Endothelial cell (in vitro differentiated cells): ENCODE measurements around the gene SLC35E2B. TPM values are rescaled to one million over a fixed set of nuclear protein-coding genes. Genes with fewer than 3 reads are reported as not detected.

Source experiments
- DNase-seq: peaks from one replicate; pipeline ENCODE4 v3.0.0; 2021; ENCODE audit warnings: low spot score
- H3K27ac Mint-ChIP-seq: one replicate; pipeline ENCODE4 v1.8.0; 2021; ENCODE audit warnings: mixed read lengths, inconsistent platforms; ENCODE audit not compliant: unreplicated experiment
- H3K27me3 Mint-ChIP-seq: one replicate; pipeline ENCODE4 v1.8.0; 2021; ENCODE audit warnings: mild to moderate bottlenecking, moderate library complexity, mixed read lengths, inconsistent platforms; ENCODE audit not compliant: unreplicated experiment
- H3K36me3 Mint-ChIP-seq: one replicate; pipeline ENCODE4 v1.8.0; 2021; ENCODE audit warnings: mild to moderate bottlenecking, low read depth, mixed read lengths, inconsistent platforms; ENCODE audit not compliant: unreplicated experiment
- H3K4me1 Mint-ChIP-seq: one replicate; pipeline ENCODE4 v1.8.0; 2021; ENCODE audit warnings: mild to moderate bottlenecking, mixed read lengths, inconsistent platforms; ENCODE audit not compliant: unreplicated experiment
- H3K4me3 Mint-ChIP-seq: one replicate; pipeline ENCODE4 v1.8.0; 2021; ENCODE audit warnings: mild to moderate bottlenecking, mixed read lengths, inconsistent platforms; ENCODE audit not compliant: unreplicated experiment
- H3K9me3 Mint-ChIP-seq: one replicate; pipeline ENCODE4 v1.8.0; 2021; ENCODE audit warnings: mixed read lengths, inconsistent platforms; ENCODE audit not compliant: unreplicated experiment
- CTCF ChIP-seq: fragments of 200-600 bp; sonication (generic); IDR thresholded peaks from one replicate; pipeline ENCODE4 v1.5.0; 2021; ENCODE audit warnings: antibody characterized with exemption; ENCODE audit not compliant: unreplicated experiment
- total RNA-seq: library from RNA; stranded (reverse); fragmentation: NEBNext Ultra II Directional; extraction: Animal tissue kit (Norgen Biotek cat#: 25700); gene quantifications from one replicate; pipeline ENCODE4 v1.2.1, GENCODE V29; 2021; ENCODE audit not compliant: unreplicated experiment

SLC35E2B gene
- total RNA-seq, 1 donor from 2014 or later: 140 TPM

GRCh38 chr1:1614954-1615255 lies 77.7 kb downstream of the SLC35E2B start:
- Mint-ChIP-seq H3K27ac (peak overlapping the region; percentile 79), H3K36me3 (peaks cover 13% of the 10 kb centered on the region), H3K27me3 (peaks cover 17% of the 10 kb centered on the region), H3K4me3 (peak overlapping the region; percentile 96), H3K9me3 (no peaks in the 10 kb centered on the region), H3K4me1 (peaks cover 43% of the 10 kb centered on the region)
- DNase-seq: no peak
- no peak for TF ChIP-seq CTCF

- peak; percentile 6 for DNase-seq
- TF ChIP-seq CTCF: no peak
- Mint-ChIP-seq H3K27me3 (peaks cover 17% of the 10 kb centered on the region), H3K4me1 (peaks cover 43% of the 10 kb centered on the region), H3K9me3 (no peaks in the 10 kb centered on the region), H3K36me3 (peaks cover 13% of the 10 kb centered on the region), H3K4me3 (peak overlapping the region; percentile 96), H3K27ac (peak overlapping the region; percentile 79)
These were observed 78.2 kb downstream of the SLC35E2B start for GRCh38 chr1:1614204-1614953.

GRCh38 chr1:1613509-1614082 lies 79.0 kb downstream of the SLC35E2B start:
- DNase-seq: no peak
- Mint-ChIP-seq H3K9me3 (no peaks in the 10 kb centered on the region), H3K27ac (peak overlapping the region; percentile 68), H3K27me3 (peaks cover 17% of the 10 kb centered on the region), H3K36me3 (peaks cover 13% of the 10 kb centered on the region), H3K4me3 (peak overlapping the region; percentile 84), H3K4me1 (peaks cover 43% of the 10 kb centered on the region)
- no peak for TF ChIP-seq CTCF

- peaks cover 9% of the 10 kb centered on the region for H3K36me3 Mint-ChIP-seq
- H3K27ac Mint-ChIP-seq: peak overlapping the region; percentile 70
- H3K9me3 Mint-ChIP-seq: no peaks in the 10 kb centered on the region
- TF ChIP-seq CTCF: no peak
- peaks cover 37% of the 10 kb centered on the region for H3K4me1 Mint-ChIP-seq
- peak overlapping the region; percentile 7 for H3K4me3 Mint-ChIP-seq
- no peak for DNase-seq
- H3K27me3 Mint-ChIP-seq: peaks cover 13% of the 10 kb centered on the region
These were observed 80.5 kb downstream of the SLC35E2B start for GRCh38 chr1:1612104-1612400.

- TF ChIP-seq CTCF: no peak
- Mint-ChIP-seq H3K36me3 (peaks cover 13% of the 10 kb centered on the region), H3K27me3 (peaks cover 12% of the 10 kb centered on the region), H3K9me3 (no peaks in the 10 kb centered on the region), H3K4me1 (peaks cover 38% of the 10 kb centered on the region), H3K4me3 (peak overlapping the region; percentile 69), H3K27ac (peak overlapping the region; percentile 81)
- no peak for DNase-seq
These were observed 81.8 kb downstream of the SLC35E2B start for GRCh38 chr1:1610796-1611195.
